ENCODE results near the gene DBN1.
A peak's percentile ranks its signal among the peaks of the same experiment; 100 is the strongest.

DBN1 gene

DNA sequence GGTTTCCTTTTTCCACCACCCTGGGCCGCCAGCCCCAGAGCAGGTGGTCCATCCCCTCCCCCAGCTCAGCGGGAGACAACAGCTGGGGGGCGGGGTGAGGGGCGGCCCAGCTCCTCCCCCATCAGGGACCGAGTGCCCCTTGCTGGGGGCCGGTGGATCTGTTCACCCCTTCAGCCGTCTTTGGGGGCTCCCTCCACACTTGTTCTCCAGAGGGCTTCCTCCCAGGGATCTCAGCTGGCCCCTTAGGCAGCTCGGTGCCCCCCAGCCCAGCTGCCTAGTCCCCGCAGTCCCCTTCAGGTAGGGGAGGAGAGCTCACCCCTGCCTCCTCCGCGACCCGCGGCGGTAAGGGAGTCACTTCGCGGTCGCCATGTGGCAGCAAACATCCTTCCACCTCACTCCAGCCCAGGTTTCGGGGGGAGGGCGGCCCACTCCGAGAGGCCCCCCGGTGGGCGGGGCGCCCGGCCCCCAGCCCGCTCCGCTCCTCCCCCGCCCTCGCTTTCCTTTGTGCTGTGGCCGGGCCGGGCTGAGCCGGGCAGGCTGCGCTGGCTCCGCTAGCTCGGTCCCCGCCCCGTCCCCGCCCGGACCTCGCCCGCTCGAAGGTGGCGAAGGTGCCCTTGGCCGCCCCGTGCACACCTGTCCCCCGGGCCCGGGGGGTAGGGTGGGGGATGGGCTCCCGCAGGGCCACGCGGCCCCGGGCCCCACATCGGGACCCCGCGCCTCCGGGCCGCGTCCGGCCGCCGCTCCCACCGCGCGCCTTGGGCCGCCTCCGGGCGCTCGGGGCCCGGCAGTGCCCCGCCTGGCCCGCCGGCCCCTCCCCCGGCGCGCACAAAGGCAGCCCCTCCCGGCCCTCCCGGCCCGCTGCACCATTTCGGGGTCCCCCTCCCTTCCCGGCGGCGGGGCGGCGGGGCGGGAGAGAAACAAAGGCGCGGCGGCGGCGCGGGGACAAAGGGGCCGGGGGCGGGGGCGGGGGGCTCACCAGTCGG is 683 bp downstream of the DBN1 start:
- no peak for FAIRE-seq

GRCh38 chr5:177471610-177472356 is 1.7 kb downstream of the DBN1 start:
- no peak for FAIRE-seq

GRCh38 chr5:177470759-177471536 is 2.5 kb downstream of the DBN1 start:
- FAIRE-seq: no peak

DNA sequence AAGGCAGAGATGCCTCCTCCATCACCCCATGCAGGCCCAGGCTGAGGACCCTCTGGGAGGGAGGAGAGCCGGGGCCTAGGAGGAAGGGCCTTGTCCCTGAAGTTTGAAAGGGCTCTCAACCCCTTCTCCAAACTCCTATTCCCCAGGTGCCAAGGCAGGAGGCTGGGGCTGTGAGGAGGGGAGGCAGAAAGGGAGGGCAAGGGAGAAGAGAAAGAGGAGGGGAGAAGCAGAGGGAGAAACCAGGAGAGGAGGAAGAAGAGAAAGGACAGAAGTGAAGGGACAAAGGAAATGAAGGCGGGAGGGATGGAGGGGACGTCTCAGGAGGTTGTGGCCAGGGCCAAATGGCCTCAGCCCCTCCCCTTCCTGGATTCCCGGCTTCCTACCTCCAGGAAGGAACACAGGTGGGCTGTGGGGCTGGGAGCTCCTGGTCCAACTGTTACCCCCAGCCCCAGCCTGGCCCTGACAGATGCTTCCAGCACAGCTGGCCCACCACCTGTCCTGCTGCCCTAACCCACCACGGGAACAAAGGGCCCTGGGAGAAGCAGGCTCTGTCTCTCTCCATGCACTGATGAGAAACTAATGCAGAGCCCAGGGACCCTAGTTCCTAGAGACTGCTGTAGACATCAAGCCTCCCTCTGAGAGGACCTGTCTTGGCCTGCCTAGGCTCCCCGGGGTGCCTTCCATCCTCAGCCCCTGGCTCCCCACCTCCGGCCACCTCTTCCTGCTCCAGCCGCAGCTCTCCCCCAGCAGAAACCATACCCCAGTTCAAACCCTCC is 3.5 kb downstream of the DBN1 start:
- FAIRE-seq: no peak

DNA sequence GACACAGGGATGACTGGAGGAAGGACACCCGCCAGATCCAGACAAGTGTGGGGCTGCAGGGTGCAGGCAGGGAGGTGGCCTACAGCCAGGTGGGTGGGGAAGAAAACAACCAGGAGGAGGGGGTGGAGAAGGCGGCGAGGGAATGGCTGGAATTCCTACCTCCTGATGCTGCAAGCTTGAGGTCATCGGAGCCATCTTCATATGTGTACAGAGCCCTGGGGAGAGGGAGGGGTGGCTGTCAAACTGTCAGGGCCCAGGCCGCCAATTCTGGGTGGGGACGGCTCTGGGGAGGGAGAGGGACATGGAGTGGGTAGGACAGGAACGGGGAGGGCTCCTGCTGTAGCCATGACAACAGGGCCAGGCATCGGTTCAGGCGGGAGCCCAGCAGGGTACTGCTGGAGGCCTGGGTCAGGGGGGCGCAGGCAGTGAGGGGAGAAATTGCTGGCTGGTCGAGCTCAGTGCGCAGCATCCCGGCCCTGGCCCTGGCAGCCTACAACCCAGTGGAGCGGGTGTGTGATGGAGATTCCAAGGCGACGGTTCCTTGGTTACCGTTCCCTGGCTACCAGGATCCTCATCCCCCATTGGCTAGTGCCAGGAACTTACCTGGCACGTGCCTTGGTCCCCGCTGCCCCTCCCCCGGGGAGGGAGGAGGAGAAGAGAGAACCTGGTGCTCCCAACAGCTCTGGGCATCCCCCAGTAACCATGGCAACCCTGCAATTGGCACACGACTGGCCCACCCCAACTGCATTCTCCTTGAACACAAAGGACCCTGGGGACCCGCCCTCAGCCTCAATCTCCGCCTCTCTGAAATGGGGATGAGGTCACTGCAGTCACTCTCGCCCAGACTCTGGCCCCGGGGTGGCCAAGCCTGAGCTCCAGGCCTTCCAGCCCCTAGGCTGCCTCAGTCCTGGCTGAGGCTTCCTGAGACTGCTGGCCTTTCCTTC is 4.5 kb downstream of the DBN1 start:
- no peak for FAIRE-seq

- FAIRE-seq: no peak
Observed at GRCh38 chr5:177468329-177468684, 5.1 kb downstream of the DBN1 start.

- FAIRE-seq: no peak
Observed at GRCh38 chr5:177467436-177467835, 6.0 kb downstream of the DBN1 start.

- no peak for FAIRE-seq
Observed at GRCh38 chr5:177466861-177467260, 6.6 kb downstream of the DBN1 start.

GRCh38 chr5:177465044-177465443 is 8.4 kb downstream of the DBN1 start:
- FAIRE-seq: no peak

DNA sequence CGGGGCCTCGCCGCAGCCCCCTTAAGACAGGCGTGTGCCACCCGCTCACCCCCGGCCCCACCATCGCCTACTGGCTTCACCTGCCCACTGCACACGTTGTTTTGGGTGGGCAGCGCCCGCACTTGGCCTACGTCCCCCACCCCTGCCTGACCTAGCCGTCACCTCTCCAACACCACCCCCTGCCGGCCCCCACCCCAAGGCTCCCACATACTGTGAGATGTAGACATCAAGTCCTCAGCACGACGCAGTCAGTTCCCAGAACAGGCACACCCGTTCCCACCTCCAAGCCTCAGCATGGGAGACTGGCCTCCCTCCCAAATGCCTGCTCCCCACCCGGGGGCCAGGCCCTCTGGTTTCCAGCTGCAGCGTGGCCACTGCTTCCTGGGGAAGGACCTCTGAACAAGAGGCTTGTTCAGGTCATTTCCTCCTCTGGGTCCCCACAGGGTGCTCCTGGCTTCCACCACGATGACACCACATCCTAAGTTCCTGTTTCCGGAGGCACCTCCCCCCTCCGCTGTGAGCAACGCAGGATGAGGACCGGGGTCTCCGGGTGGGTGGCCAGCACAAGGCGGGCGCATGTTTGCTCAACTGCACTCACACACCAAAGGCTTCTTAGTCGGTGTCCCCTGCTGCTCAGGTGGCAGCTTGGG is 11.3 kb downstream of the DBN1 start:
- no peak for FAIRE-seq

DNA sequence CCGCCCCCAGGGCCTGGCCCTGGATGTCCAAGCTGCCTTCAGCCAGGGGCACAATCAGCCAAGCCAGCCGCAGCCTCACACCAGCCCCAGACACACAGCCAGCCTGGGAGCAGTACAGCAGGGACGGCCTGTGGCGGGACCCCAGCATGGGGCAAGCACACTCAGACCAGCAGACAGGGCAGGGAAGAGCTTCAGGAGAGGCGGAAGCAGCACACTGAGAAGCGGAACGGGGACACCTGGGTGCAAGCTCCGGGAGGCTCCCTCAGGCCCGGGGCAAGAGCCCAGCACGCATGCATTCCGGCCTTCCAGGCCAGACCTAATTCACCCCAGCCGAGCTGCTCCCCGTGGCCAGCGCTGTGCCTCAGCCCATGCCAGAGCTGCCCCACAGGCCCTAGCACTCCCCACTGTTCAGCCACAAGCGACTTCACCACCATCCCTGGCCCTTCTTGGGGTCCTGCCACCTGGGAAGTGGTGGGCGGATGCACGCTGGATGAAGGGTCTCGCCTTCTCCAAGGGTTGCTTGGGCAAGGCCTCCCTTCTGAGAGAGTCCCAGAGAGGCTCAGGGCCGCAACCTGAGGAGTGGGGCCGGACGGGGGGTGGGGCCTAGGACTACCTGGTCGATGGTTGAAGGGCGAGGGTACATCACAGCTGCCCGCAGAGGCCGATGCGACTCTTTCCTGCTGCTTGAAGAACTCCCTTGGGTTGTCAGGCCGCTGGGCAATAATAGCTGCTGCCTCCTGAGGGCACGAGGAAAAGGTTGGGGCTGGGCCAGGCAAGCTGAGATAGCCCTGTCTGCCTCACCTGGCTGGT is 13.4 kb downstream of the DBN1 start:
- no peak for FAIRE-seq

DNA sequence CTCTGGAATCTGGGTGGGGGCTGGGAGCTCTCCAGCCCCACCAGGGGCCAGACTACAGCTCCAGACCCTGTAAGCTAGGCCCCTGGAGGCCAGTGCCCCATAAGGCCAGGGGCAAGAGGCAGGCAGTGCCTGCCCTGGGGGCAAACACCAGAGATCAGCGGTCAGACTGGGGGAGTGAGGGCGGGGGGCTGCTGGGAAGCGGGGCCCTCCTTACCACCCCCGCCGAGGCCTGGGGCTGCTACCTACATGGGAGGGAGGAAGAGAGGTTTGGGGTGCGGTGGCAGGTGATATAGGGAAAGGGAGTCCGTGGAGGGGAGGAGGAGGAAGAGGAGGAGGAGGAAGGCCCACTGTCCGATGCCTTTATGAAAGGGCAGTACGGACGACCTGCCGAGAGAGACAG is 14.1 kb downstream of the DBN1 start:
- FAIRE-seq: no peak

- FAIRE-seq: no peak
Observed at GRCh38 chr5:177458912-177459350, 14.5 kb downstream of the DBN1 start.

DNA sequence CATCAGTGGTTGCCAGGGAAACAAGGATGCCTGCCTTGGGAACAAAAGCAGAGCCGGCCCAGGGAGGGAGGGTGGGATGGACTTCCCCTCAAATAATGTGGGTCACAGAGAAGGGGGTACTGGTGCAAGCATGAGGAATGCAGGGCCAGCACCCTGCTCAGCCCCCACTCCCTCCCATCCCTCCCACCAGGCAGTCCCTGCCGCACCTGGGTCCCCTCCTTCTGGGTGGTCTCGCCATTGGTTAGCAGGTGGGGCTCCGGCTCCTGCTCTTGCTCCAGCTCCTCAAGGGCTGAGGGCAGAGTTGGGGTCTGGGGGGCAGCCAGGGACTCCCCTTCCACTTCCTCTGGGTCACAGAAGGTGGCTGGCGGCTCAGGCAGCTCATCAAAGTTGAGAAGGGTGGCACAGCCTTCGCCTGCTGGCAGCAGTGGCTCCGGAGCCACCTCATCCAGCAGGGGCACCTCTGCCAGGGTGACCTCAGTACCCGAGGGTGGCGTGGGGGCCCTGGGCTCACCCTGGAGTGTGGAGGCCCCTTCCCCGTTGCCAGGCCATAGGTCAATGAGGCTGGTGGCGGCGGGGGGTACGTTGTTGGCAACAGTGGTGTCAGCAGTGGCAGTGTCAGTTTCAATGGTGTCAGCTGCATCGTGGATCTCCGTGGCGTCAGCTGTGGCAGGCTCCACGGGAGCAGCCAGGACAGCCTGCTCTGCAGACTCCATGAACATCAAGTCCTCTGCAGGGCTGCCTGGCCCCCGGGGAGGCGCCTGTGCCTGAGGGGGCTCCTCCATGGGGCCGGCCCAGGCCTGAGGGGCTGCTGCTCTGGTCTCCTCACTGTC is 15.4 kb downstream of the DBN1 start:
- no peak for FAIRE-seq

- peak; percentile 65 for FAIRE-seq
Observed at GRCh38 chr5:177456976-177457851, 16.2 kb downstream of the DBN1 start.

- FAIRE-seq: peak; percentile 4
Observed at GRCh38 chr5:177456591-177456964, 16.9 kb downstream of the DBN1 start.

Data from endometrium (tissue), 2 donors.